K562 (cell line): ENCODE results near the gene TMEM14C. TPM values are rescaled to one million over a fixed set of nuclear protein-coding genes. Genes with fewer than 3 reads are reported as not detected.

Experiments used
- ATAC-seq: fragments of 200-7000 bp; cut with Tn5 transposase; 3 replicates; pipeline ENCODE4 v1.9.1; 2020; ENCODE audit warnings: moderate library complexity
- BruUV-seq: library from RNA; stranded (reverse); fragments of 400-500 nt; replicated peaks from 2 replicates; lab custom pipeline; 2021; lab: Mats Ljungman, UMichigan
- CTCF ChIA-PET: fragments of 300-600 bp; formaldehyde crosslinking; extraction: SDS; loops from one replicate; lab custom pipeline; 2021; ENCODE audit warnings: low intra/inter-chr PET ratio; lab: Yijun Ruan, JAX
- POLR2A ChIA-PET: fragments of 300-600, 350-650 bp; sonication (Branson Sonifier 250); formaldehyde crosslinking; extraction: SDS; loops from one replicate; lab custom pipeline; 2021; ENCODE audit warnings: antibody characterized with exemption, inconsistent platforms; lab: Yijun Ruan, JAX
- DNase-seq, 4 experiments: peaks; one replicate each; pipeline versions ENCODE4 v3.0.0 to v3.0.0-alpha.2; 2011 to 2018; ENCODE audit warnings: low spot score in 3 of 4, mixed read lengths in 3 of 4; ENCODE audit errors: extremely low read depth in 1 of 4
- FAIRE-seq: peaks from 2 replicates; lab custom pipeline; 2011; peaks lifted over from hg19 to GRCh38; lab: Jason Lieb, UNC
- H2AFZ ChIP-seq: 2 replicates; pipeline ENCODE4 v1.6.0; 2011; ENCODE audit warnings: low read depth, low read length, control low read depth, inconsistent platforms
- H3K27ac ChIP-seq: fragments of 200-600 bp; 3 replicates; pipeline ENCODE4 v1.8.0; 2011; ENCODE audit warnings: low read depth, mild to moderate bottlenecking, control low read depth, inconsistent platforms, low read length, moderate library complexity, mixed read lengths; ENCODE audit errors: extremely low read depth
- H3K27me3 ChIP-seq, 2 experiments: fragments of 300-600 bp in 1 of 2; 2 replicates in 1 of 2; 3 replicates in 1 of 2; pipeline versions ENCODE4 v1.6.0 to v1.8.0; 2011; ENCODE audit warnings: inconsistent platforms in 2 of 2, low read length in 2 of 2, mild to moderate bottlenecking in 1 of 2, mixed read lengths in 1 of 2, moderate library complexity in 1 of 2; ENCODE audit not compliant: control insufficient read depth in 2 of 2, insufficient read depth in 2 of 2
- H3K36me3 ChIP-seq: fragments of 300-600 bp; 3 replicates; pipeline ENCODE4 v1.8.0; 2011; ENCODE audit warnings: mild to moderate bottlenecking, low read length, inconsistent platforms; ENCODE audit not compliant: control insufficient read depth, insufficient read depth
- H3K4me1 ChIP-seq, 2 experiments: fragments of 200-600 bp in 1 of 2; replicated peaks in 1 of 2; 2 replicates in 1 of 2; 3 replicates in 1 of 2; pipeline versions ENCODE4 v1.5.1 to v1.8.0; 2011; ENCODE audit warnings: inconsistent platforms in 2 of 2, low read length in 2 of 2, mild to moderate bottlenecking in 1 of 2, mixed read lengths in 1 of 2, moderate library complexity in 1 of 2; ENCODE audit not compliant: control insufficient read depth in 2 of 2, insufficient read depth in 2 of 2
- H3K4me2 ChIP-seq: 2 replicates; pipeline ENCODE4 v1.6.1; 2011; ENCODE audit warnings: low read length, control low read depth, inconsistent platforms, mixed read lengths; ENCODE audit not compliant: insufficient read depth
- H3K4me3 ChIP-seq: fragments of 200-600 bp; sonication (generic), shearing (Covaris generic); 2 replicates; pipeline ENCODE4 v1.5.1; 2016; ENCODE audit warnings: control low read depth, inconsistent platforms
- H3K79me2 ChIP-seq: fragments of 200-600 bp; 3 replicates; pipeline ENCODE4 v1.8.0; 2011; ENCODE audit warnings: low read length, inconsistent platforms; ENCODE audit not compliant: control insufficient read depth, insufficient read depth
- H3K9ac ChIP-seq, 2 experiments: 2 replicates each; pipeline versions ENCODE4 v1.6.0 to v1.6.1; 2011; ENCODE audit warnings: low read depth in 2 of 2, low read length in 2 of 2, control low read depth in 1 of 2, inconsistent platforms in 1 of 2, mild to moderate bottlenecking in 1 of 2, mixed read lengths in 1 of 2; ENCODE audit not compliant: insufficient read depth in 1 of 2
- H3K9me1 ChIP-seq: one replicate; pipeline ENCODE4 v1.6.0; 2011; ENCODE audit warnings: inconsistent platforms, mild to moderate bottlenecking, low read length, moderate library complexity; ENCODE audit not compliant: control insufficient read depth, insufficient read depth
- H3K9me3 ChIP-seq: replicated peaks from 2 replicates; pipeline ENCODE4 v1.5.1; 2011; ENCODE audit warnings: low read depth, low read length, inconsistent platforms; ENCODE audit not compliant: control insufficient read depth, insufficient read depth
- H4K20me1 ChIP-seq: replicated peaks from 2 replicates; pipeline ENCODE4 v1.6.1; 2011; ENCODE audit warnings: low read length, inconsistent platforms, mixed read lengths; ENCODE audit not compliant: control insufficient read depth, insufficient read depth
- FIP1L1 ChIP-seq: fragments of 200-400 bp; formaldehyde crosslinking; IDR thresholded peaks from 2 replicates; pipeline ENCODE4 v1.6.1; 2018; ENCODE audit warnings: mild to moderate bottlenecking, low read depth, low read length; ENCODE audit not compliant: poor library complexity, severe bottlenecking
- HES1 ChIP-seq: fragments of 450-650 bp; IDR thresholded peaks from 2 replicates; pipeline ENCODE4 v1.6.1; 2016; ENCODE audit warnings: low read depth, mild to moderate bottlenecking, moderate library complexity
- NEUROD1 ChIP-seq: fragments of 150-350 bp; IDR thresholded peaks from 2 replicates; pipeline ENCODE4 v1.6.1; 2014; ENCODE audit warnings: borderline replicate concordance, low read length, low read depth; ENCODE audit not compliant: partially characterized antibody
- PKNOX1 ChIP-seq: fragments of 450-650 bp; IDR thresholded peaks from 2 replicates; pipeline ENCODE4 v1.6.1; 2016
- RAD21 ChIP-seq, 2 experiments: fragments of 250-450 bp in 1 of 2; fragments of 450-650 bp in 1 of 2; sonication (Bioruptor Pico) in 1 of 2; formaldehyde crosslinking in 1 of 2; IDR thresholded peaks in 1 of 2; conservative IDR thresholded peaks in 1 of 2; 2 replicates each; pipeline versions ENCODE4 v1.4.0 to v1.8.0; 2020 to 2022; ENCODE audit warnings: mild to moderate bottlenecking in 2 of 2, moderate library complexity in 1 of 2
- RBM15 ChIP-seq: fragments of 200-400 bp; formaldehyde crosslinking; IDR thresholded peaks from 2 replicates; pipeline ENCODE4 v1.6.1; 2018; ENCODE audit warnings: mild to moderate bottlenecking, low read length, moderate library complexity; ENCODE audit not compliant: insufficient read depth
- RFX5 ChIP-seq: IDR thresholded peaks from 2 replicates; pipeline ENCODE4 v1.6.1; 2011; ENCODE audit warnings: low read depth, mild to moderate bottlenecking, improper control_type of control experiment, low read length
- RFX7 ChIP-seq: fragments of 250-450 bp; sonication (Bioruptor Pico); IDR thresholded peaks from 2 replicates; pipeline ENCODE4 v1.5.1; 2021; ENCODE audit warnings: mild to moderate bottlenecking
- RHOXF2B ChIP-seq: fragments of 250-450 bp; sonication (Bioruptor Pico); conservative IDR thresholded peaks from 2 replicates; pipeline ENCODE4 v1.5.1; 2021
- RUNX1 ChIP-seq: sonication (generic); IDR thresholded peaks from 2 replicates; pipeline ENCODE4 v1.6.1; 2016; ENCODE audit warnings: antibody characterized with exemption, low read depth
- ZNF134 ChIP-seq: fragments of 250-450 bp; sonication (Bioruptor Pico); conservative IDR thresholded peaks from 2 replicates; pipeline ENCODE4 v1.4.0; 2020
- ZNF282 ChIP-seq: sonication (generic); formaldehyde crosslinking; IDR thresholded peaks from 2 replicates; pipeline ENCODE4 v1.8.1; 2023; ENCODE audit warnings: missing genetic modification reagents
- ZZZ3 ChIP-seq: fragments of 450-650 bp; IDR thresholded peaks from 2 replicates; pipeline ENCODE4 v1.6.1; 2016; ENCODE audit warnings: antibody characterized with exemption, mild to moderate bottlenecking, moderate library complexity
- in situ Hi-C: fragments of 300-500 bp; cut with MboI; formaldehyde crosslinking; loops from 4 replicates; pipeline ENCODE4 v1.15.0; 2018; ENCODE audit warnings: inconsistent platforms, mixed read lengths
- intact Hi-C: fragments of 100-400 bp; cut with micrococcal nuclease; formaldehyde crosslinking; loops from 2 replicates; pipeline ENCODE4 v1.14.2; 2022
- polyA plus RNA-seq, 8 experiments: library from polyadenylated mRNA; depleted of rRNA in 4 of 8; stranded (reverse) in 5 of 8; unstranded in 3 of 8; fragments of >200 nt; fragmentation: Nextera tagmentation in 2 of 8; fragmentation: Illumina TruSeq in 1 of 8; extraction: Ambion mirVana in 2 of 8; extraction: Trizol in 1 of 8; gene quantifications; 2 replicates each; pipeline versions ENCODE4 v1.2.1 to v1.2.3, GENCODE V29; 2011 to 2014; ENCODE audit warnings: inconsistent platforms in 1 of 8, missing spikeins in 1 of 8
- total RNA-seq, 7 experiments: library from RNA; depleted of rRNA in 6 of 7; stranded (reverse); fragments of >200 nt in 6 of 7; fragmentation: Illumina TruSeq in 2 of 7; extraction: Trizol in 2 of 7; gene quantifications; 2 replicates each; pipeline versions ENCODE4 v1.2.1 to v1.2.3, GENCODE V29; 2011 to 2021; ENCODE audit warnings: low replicate concordance in 1 of 7
- TF ChIP-seq, protein P1 (sequence below): fragments of 250-450 bp; sonication (Bioruptor Pico); IDR thresholded peaks from 2 replicates; pipeline ENCODE4 v1.4.0; 2020; ENCODE audit warnings: mild to moderate bottlenecking, moderate library complexity, borderline replicate concordance

TMEM14C gene
- total and polyA plus RNA-seq, 9 of the 15 experiments (the other 6 are each of a cell fraction or from before 2014, with no cell fraction given) = 151 to 496 (median 263) TPM

DNA sequence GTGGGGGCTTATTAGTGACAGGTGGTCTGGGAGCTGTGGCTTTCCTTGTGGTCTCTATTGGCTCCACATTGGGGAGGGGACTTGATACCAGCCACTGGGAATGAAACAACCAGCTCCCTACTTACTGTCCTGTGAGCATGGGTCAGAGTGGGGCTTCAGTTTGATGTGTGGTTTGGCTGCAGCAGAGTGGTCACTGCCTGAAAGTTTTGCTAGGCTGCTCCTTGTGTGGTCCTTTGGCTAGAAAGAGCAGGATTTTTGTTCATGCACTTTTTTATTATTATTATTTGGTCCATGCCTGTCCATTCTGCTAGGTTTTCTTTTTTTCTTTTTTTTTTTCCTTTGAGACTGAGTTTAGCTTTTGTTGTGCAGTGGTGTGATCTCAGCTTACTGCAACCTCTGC lies 17.2 kb downstream of the TMEM14C start:
- ChIA-PET CTCF (no interaction called here), POLR2A (interaction anchor here (0.7 kb wide), 1 partner anchor 100 kb away, joined by 4 read pairs; no protein-coding TSS in a partner anchor)
- Histone ChIP-seq H3K9me1 (no peaks in the 10 kb centered on the region), H3K27ac (no peak overlapping the region), H2AFZ (no peak overlapping the region), H3K9me3 (no peaks in the 10 kb centered on the region), H3K27me3 (no peaks in the 10 kb centered on the region), H3K4me2 (no peak overlapping the region), H3K79me2 (no peaks in the 10 kb centered on the region), H3K4me1 (peaks cover 3 to 4% of the 10 kb centered on the region in 2 experiments; a peak in 3 of 5 replicates), H3K36me3 (peaks cover 3% of the 10 kb centered on the region; the same call in 2 of the 3 replicates), H4K20me1 (no peaks in the 10 kb centered on the region), H3K9ac (no peak overlapping the region), H3K4me3 (no peak overlapping the region)
- no peak for DNase-seq
- ATAC-seq = no peak
- in situ Hi-C loops (no loop called here), intact Hi-C loops (no loop called here)
- no TSS peak for BruUV-seq
- FAIRE-seq = no peak
- TF ChIP-seq ZZZ3 (no peak), RUNX1 (no peak), RFX7 (CRISPR knock-in tag) (no peak), ZNF282 (CRISPR knock-in tag) (no peak), FIP1L1 (no peak), ZNF134 (CRISPR knock-in tag) (no peak), HES1 (no peak), RAD21 (CRISPR knock-in tag; conservative IDR thresholded peaks at IDR 0.05 in 1 of 2, IDR thresholded peaks at IDR 0.05 in 1 of 2) (no peak), RBM15 (no peak), RFX5 (no peak), PKNOX1 (no peak), NEUROD1 (no peak), RHOXF2B (CRISPR knock-in tag) (no peak)
- TF ChIP-seq, protein P1, sequence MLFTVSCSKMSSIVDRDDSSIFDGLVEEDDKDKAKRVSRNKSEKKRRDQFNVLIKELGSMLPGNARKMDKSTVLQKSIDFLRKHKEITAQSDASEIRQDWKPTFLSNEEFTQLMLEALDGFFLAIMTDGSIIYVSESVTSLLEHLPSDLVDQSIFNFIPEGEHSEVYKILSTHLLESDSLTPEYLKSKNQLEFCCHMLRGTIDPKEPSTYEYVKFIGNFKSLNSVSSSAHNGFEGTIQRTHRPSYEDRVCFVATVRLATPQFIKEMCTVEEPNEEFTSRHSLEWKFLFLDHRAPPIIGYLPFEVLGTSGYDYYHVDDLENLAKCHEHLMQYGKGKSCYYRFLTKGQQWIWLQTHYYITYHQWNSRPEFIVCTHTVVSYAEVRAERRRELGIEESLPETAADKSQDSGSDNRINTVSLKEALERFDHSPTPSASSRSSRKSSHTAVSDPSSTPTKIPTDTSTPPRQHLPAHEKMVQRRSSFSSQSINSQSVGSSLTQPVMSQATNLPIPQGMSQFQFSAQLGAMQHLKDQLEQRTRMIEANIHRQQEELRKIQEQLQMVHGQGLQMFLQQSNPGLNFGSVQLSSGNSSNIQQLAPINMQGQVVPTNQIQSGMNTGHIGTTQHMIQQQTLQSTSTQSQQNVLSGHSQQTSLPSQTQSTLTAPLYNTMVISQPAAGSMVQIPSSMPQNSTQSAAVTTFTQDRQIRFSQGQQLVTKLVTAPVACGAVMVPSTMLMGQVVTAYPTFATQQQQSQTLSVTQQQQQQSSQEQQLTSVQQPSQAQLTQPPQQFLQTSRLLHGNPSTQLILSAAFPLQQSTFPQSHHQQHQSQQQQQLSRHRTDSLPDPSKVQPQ = no peak
